ENCODE results near the gene STN1. TPM values are rescaled to one million over a fixed set of nuclear protein-coding genes. Genes with fewer than 3 reads are reported as not detected.

Gene STN1, protein sequence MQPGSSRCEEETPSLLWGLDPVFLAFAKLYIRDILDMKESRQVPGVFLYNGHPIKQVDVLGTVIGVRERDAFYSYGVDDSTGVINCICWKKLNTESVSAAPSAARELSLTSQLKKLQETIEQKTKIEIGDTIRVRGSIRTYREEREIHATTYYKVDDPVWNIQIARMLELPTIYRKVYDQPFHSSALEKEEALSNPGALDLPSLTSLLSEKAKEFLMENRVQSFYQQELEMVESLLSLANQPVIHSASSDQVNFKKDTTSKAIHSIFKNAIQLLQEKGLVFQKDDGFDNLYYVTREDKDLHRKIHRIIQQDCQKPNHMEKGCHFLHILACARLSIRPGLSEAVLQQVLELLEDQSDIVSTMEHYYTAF
- 22.4 and 27.1 TPM in 2 replicates for total RNA-seq

DNA sequence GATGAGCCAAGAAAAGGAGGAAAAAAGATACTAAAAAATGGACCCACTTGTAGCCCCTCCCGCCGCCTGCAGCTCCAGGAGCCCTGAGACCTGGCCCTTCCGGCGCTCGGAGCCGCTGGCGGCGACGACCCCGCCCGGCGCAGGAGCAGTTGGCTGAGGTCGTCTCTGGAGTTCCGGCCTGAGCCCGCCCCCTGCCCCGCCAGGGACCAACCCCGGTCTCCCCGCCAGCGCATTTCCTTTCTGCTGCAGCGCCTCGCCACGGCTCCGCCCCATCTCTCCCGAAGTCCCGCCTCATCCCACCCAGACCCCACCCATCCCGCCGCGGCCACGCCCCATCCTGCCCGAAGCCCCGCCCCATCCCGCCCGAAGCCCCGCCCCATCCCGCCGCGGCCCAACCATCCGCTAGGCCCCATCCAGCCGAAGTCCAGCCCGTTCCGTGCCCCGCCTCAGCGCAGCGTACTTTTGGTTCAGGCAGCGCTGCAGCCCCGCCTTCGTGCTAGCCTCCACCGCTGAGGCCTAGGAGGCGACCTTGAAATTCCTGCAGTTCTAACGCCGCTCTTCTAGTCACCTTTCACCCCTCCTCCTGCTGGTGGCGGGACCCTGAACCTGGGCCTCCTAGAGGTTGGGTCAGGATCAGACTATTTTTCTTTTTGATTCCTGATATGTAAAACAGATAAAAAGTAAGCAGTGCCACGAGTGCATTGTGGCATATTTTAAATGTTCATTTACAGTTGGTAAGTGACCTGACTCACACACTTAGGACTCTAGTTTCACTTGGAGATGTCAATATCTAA is at the start of gene STN1:
Gene STN1, minus strand, starts transcription at position 132 of the 794 bp plus-strand sequence. CDS start 590 bp downstream, outside the sequence.

DNA sequence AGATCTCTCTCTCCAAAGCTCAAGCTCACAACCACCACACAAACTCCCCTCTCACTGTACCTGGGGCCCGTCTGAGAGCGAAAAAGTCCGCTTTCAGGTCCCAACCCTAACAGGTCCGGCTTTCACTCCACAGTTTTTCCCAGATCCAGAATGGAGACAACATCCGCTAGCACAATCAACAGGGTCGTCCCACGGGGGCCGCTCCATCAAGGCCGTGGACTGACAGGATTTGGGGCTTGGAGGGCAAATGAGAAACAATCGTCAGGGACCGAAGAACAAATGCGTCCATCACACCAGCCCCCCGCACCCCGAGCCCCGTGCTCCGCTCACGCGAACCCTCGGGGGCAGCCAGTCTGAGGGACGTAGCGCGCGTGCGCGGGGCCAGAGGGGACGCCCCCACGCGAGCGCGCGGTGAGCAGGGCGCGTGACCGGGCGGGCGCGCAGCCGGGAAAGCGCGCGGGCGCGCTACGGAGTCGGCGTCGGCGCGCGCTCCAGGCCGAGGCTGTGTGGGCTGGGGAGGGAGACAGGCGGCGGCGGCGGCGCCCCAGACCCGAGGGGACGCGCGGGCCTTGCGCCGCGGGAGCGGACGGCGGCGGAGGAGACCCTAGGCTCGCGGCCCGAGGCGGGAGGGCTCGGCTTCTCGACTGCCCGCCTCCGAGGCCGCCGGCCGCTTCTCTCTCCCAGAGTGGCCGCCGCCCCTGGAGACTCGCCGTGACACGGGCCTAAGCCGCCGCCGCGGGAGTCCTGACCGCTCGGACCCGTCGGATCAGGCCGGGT is 48.9 kb upstream of the STN1 start, which contains the start of gene SLK:
Gene SLK, plus strand, starts transcription at position 470 of the 777 bp plus-strand sequence. CDS start 606 bp downstream, outside the sequence.

DNA sequence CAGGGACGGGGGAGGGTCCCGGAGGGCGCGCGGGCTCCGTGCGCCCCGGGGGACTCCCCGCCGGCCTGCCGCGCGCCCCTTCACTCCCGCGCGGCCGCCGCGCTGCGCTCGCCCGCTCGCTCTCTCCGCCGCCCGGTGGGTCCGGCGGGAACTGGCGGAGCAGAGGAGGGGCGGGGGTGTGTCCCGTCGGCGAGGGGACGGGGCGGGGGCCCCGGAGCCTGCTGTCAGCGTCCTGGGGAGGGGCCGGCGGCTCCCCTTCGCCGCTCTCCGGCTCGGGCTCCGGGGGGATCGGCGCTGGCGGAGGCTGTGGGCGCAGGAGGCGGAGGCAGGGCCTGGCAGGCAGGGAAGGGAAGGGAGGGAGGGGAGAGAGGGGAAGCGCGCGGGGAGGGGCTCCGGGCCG is 62.6 kb downstream of the STN1 start, which contains the start of gene SH3PXD2A:
Gene SH3PXD2A, minus strand, starts transcription at position 153 of the 400 bp plus-strand sequence. CDS start 310 bp downstream, outside the sequence.

Other genes starting within 250 kb of the STN1 start
- 9.4 and 14.4 TPM in 2 replicates for gene SH3PXD2A, start 62.6 kb downstream of the STN1 start, total RNA-seq
- gene SLK, start 49.0 kb upstream of the STN1 start, total RNA-seq: 20.4 and 22.7 TPM in 2 replicates
- 0.16 and 0.36 TPM in 2 replicates for gene COL17A1, start 167.7 kb upstream of the STN1 start, total RNA-seq
- gene SFR1, start 204.0 kb upstream of the STN1 start, total RNA-seq: 7.1 and 10.7 TPM in 2 replicates

Data from cardiac atrium fibroblast (primary cell).